EH (cell line): ENCODE measurements around the gene PUM1.

Source experiments
- DNase-seq: peaks from one replicate; pipeline ENCODE4 v3.0.0-alpha.2; 2015; ENCODE audit warnings: low read depth

Gene PUM1

DNA sequence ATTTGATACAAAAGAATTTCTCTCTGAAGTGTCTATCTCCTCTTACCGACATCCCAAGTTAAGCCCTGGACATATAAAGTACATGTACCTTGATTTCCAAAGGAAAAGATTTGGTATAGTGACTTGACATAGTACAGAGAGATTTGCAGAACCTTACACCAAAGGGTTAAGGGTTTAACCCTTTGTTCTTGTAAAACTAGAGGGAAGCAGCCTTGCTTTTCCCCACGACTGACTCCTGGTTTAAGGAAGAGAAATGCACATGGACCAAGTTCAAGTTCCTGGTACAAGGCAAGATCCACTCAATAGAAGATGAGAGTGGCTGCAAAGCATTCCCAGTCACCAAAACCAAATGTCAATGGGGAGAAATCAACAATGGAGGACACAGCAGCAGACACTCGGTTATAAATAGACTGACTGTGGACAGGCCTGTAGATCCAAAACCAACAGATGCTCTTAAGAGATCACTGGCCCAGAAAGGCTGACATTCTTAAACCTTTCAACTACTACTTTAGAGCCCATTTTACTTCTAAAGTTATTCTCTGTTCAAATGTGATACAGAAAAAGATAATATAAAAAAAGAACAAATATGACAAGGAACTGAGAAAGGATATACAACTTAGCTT is 69.4 kb downstream of the PUM1 start:
- no peak for DNase-seq

GRCh38 chr1:30991862-30992606 is 73.5 kb downstream of the PUM1 start:
- no peak for DNase-seq

DNA sequence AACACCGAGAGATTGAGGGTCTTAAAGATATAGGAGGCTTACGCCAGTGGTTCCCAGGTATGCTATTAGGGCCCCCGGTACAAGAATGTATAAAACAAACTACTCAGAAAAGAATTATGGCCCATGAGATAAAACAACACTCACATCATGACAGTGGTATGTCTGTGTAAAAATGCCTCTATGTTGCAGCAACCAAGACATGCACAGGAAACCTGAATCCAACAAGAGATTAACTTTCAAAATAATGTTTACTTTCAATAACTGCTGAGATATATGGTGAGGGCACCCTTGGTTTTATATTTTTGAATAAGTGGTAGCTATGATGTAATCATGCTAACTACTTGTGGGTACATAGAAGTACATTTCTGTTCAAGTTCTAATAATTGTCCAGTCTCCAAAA is 74.9 kb downstream of the PUM1 start:
- DNase-seq: peak; percentile 57

DNA sequence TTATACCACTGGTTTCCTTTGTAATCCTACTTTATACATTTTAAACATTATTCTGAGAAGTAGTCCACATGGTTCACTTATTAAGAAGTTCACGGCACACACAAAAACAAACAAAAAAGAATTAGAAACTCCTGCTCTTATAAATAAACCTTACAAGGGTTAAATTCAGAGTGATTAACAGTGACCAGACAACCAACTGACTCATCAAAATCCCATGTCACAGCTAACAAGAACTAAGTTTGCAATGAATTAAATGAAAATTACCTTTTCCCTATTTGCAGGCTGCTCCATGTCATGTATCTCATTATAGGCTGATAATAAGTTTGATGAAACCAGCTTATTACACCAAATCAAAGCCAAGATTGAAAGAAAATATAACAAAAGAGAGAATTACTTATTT is 77.5 kb downstream of the PUM1 start:
- peak; percentile 45 for DNase-seq

DNA sequence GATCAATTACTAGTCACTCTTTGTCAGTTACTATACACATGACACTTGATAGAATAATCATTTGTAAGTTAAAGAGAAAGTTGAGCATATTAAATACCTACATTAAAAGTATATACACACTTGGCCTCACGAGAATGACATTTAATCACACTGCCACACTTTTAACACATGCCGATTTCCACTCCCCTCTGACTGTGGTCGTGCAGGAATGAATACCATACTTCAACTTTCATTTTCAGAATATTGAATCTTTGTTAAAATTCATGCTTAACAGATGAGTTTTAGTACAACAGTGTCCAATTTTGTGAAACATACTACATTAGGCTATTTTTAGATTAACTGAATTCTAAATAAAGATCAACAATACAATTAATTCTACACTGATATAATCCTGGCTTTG is 78.8 kb downstream of the PUM1 start:
- DNase-seq: peak; percentile 59

DNA sequence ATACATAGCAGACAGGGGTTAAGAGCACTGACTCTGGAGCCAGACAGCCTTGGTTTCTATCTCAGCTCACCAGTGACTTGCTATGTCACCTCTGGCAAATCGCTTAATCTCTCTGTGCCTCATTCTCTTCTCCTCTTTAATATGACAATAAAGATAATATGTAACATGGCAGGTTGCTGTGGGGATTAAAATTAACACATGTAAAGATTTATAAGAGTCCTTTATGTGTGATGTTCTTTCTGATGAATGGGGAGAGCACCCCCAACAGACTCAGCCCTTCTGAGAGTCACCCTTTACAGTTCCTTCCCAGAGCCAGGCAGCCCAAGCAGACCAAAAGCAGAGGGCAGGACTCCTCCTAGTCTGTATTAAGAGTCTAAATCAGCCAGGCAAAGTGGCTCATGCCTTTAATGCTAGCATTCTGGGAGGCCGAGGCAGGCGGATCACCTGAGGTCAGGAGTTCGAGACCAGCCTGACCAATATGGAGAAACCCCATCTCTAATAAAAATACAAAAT is 80.5 kb downstream of the PUM1 start:
- no peak for DNase-seq

DNA sequence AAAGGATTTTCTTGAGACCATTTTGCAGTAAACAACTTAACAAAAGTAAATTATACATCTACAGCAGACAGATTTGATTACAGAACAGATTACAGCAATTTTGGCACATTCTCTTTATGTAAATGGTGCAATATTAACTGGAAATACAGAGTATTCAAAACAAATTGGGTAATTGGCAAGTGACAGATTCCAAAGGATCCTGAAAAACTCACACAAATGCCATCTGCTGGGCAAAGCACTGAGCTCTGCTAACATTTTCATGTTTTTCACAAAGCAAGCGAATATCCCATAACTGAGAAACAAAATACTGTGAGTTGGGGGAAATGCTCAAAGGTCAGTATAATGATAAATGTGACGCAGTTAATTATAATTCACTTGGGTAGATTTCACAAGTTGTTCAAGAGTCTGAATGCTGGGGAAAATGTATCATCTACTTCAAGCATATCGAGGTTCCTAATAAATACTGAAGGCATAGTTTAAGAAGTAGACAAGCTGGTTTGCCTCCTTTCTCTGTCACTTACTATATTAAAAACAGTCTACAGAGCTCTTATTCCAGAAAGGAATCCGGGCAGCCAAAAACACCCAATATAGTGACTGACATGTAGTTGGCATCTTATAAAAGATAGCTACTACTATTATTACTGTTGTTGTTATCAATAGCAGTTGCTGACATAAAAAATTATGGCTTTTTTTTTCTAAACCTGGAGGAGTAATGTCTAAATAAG is 81.2 kb downstream of the PUM1 start:
- DNase-seq: no peak

GRCh38 chr1:30982937-30983336 is 82.6 kb downstream of the PUM1 start:
- DNase-seq: no peak

DNA sequence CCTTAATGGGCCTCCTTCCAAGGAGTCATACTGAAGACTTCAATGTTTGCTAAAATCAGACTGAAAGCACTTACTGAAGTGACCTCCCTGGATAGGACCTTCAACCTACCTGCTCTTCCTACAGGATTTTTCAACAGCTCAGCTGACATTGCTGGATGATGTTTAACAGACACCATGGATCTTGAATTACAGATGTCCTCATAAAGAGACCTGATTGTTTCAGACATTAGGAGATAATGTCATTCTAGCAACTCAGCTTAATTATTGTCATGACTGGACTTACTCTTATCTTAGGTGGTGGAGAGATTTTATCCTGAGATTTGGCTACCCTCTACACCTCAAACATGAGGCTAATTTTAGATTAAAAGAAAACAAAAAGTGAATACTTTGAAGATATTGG is 83.1 kb downstream of the PUM1 start:
- DNase-seq: no peak

- DNase-seq: no peak
Observed at GRCh38 chr1:30981172-30981571, 84.3 kb downstream of the PUM1 start.

GRCh38 chr1:30977511-30977910 is 88.0 kb downstream of the PUM1 start:
- DNase-seq: no peak

GRCh38 chr1:30977105-30977504 is 88.4 kb downstream of the PUM1 start:
- peak; percentile 80 for DNase-seq

GRCh38 chr1:30976143-30976542 is 89.4 kb downstream of the PUM1 start:
- DNase-seq: peak; percentile 68

- DNase-seq: no peak
Observed at GRCh38 chr1:30975217-30975616, 90.3 kb downstream of the PUM1 start.

GRCh38 chr1:30974536-30974935 is 91.0 kb downstream of the PUM1 start:
- DNase-seq: no peak

- DNase-seq: peak; percentile 37
Observed at GRCh38 chr1:30972349-30972748, 93.2 kb downstream of the PUM1 start.

GRCh38 chr1:30971496-30971895 is 94.0 kb downstream of the PUM1 start:
- DNase-seq: no peak

DNA sequence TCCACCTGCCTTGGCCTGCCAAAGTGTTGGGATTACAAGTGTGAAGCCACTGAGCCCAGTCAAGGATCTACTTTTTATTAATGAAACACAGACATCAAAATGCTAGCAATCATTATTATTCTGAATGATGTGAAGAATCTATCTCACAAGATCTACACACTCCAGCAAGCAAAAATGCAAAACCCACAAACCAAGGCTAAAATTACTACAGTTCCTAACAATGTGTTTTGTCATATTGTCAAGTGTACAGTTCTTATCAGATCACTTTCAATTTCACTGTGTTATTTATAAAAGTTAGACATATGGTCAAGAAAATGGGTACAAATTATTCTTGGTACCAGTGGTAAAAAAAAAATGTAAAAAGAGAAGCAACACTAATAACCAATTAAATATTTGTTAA is 95.6 kb downstream of the PUM1 start:
- DNase-seq: no peak

DNA sequence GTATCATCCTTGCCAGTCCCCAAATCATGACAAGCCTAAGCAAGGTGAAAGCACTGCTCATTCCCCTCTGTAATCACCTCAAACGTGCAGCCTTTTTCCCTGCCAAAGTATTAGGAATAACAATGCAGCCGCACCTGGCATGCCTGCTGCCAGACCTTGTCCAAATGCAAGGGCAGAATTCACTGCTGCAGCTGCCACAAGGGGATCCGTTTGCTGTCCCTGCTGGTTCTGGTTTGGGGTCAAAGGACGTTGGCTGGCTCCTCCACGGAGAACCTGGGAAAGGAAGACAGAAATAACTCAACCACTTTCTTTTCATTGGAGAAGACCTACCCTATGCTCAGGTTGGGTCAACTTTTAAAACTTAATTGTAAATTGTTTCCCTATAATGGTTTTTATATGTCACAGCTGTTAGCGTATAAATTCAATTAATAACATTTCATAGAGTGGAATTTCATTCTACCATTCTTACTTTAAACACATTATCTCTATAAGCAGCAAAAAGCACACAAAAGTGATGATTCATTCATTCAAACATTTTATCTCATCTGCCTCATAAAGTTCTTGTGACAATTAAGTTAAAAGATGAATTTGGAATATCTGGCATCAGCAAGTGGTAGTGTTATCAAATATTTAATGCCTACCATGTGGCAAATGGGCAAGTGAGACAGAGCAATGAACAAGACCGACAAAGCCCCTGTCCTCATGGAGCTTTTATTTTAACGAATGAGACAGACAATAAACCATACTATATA is 97.1 kb downstream of the PUM1 start:
- peak; percentile 60 for DNase-seq

GRCh38 chr1:30966690-30967369 is 98.7 kb downstream of the PUM1 start:
- DNase-seq: peak; percentile 85

GRCh38 chr1:30965924-30966599 is 99.5 kb downstream of the PUM1 start:
- no peak for DNase-seq
